Suprapubic skin (tissue), 3 donors: ENCODE results near the gene COX7A2.

Experiments
- EP300 ChIP-seq: sonication (generic); formaldehyde crosslinking; IDR thresholded peaks from one replicate; pipeline ENCODE4 v1.6.1; 2017; ENCODE audit warnings: antibody characterized with exemption
- TF ChIP-seq, protein P1 (sequence below), 2 donors: fragments of 200-600 bp in 1 of 2; fragments of 450-650 bp in 1 of 2; sonication (generic) in 1 of 2; IDR thresholded peaks; one replicate each; pipeline ENCODE4 v1.5.1; 2016 to 2019; ENCODE audit warnings: antibody characterized with exemption in 2 of 2, mild to moderate bottlenecking in 1 of 2, moderate library complexity in 1 of 2

DNA sequence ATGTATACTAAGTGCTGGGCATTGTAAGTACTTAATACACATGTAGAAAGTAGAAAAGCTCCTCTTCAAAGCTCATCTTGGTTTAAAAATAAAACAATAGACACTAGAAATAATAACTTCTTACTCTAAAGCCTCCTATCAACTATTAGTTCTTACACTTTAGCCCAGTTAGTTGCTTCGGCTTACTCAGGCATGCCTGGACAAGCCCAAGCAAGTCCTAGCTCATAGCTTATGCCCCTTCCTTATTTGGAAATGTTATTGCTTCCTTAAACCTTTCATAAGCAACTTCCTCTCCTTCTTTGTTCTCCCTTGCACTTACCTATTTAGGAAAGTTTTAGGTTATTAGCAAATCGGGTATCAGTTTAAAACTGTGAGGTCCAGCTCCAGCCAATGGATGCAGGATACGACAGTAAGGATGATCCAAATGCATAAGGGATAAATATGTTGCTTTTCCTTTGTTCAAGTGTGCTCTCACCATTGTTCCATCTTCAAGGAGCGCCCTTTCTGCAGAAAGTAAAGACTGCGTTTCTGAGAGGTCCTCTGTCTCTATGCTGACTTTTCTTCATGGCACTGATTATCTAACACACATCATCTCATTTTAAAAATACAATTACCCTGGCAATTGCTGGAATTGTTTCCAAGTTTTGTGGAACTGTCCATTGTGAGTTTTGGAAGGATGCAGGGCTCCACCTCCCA, 28.7 kb upstream of the COX7A2 start:
- TF ChIP-seq, protein P1, sequence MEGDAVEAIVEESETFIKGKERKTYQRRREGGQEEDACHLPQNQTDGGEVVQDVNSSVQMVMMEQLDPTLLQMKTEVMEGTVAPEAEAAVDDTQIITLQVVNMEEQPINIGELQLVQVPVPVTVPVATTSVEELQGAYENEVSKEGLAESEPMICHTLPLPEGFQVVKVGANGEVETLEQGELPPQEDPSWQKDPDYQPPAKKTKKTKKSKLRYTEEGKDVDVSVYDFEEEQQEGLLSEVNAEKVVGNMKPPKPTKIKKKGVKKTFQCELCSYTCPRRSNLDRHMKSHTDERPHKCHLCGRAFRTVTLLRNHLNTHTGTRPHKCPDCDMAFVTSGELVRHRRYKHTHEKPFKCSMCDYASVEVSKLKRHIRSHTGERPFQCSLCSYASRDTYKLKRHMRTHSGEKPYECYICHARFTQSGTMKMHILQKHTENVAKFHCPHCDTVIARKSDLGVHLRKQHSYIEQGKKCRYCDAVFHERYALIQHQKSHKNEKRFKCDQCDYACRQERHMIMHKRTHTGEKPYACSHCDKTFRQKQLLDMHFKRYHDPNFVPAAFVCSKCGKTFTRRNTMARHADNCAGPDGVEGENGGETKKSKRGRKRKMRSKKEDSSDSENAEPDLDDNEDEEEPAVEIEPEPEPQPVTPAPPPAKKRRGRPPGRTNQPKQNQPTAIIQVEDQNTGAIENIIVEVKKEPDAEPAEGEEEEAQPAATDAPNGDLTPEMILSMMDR (IDR thresholded peaks at IDR 0.05), result no peak
- no peak for TF ChIP-seq EP300
